K562 (cell line): ENCODE data around the gene AFDN. TPM values are rescaled to one million over a fixed set of nuclear protein-coding genes. Genes with fewer than 3 reads are reported as not detected.

Experiments
- ARNT ChIP-seq, 2 experiments: fragments of 450-650 bp; IDR thresholded peaks; 2 replicates each; pipeline ENCODE4 v1.6.1; 2016; ENCODE audit warnings: mild to moderate bottlenecking in 1 of 2
- CCNT2 ChIP-seq: IDR thresholded peaks from 2 replicates; pipeline ENCODE4 v1.6.1; 2011; ENCODE audit warnings: borderline replicate concordance, low read depth, mild to moderate bottlenecking, moderate library complexity, mixed read lengths, low read length; ENCODE audit not compliant: insufficient read length; ENCODE audit errors: extremely low read depth
- FOXK2 ChIP-seq, 2 experiments: fragments of 450-650 bp; IDR thresholded peaks in 1 of 2; conservative IDR thresholded peaks in 1 of 2; 2 replicates each; pipeline ENCODE4 v1.6.1; 2016; ENCODE audit warnings: low read depth in 2 of 2, mild to moderate bottlenecking in 1 of 2
- HDAC1 ChIP-seq, 2 experiments: fragments of 450-650 bp; IDR thresholded peaks; 2 replicates each; pipeline ENCODE4 v1.6.1; 2016 to 2017; ENCODE audit warnings: inconsistent platforms in 1 of 2, mild to moderate bottlenecking in 1 of 2, moderate library complexity in 1 of 2
- NBN ChIP-seq: fragments of 450-650 bp; IDR thresholded peaks from 2 replicates; pipeline ENCODE4 v1.6.1; 2016; ENCODE audit warnings: low read depth, mild to moderate bottlenecking
- PHB2 ChIP-seq: fragments of 450-650 bp; IDR thresholded peaks from 2 replicates; pipeline ENCODE4 v1.6.1; 2017; ENCODE audit warnings: low read depth
- POLR2AphosphoS5 ChIP-seq: IDR thresholded peaks from 2 replicates; pipeline ENCODE4 v1.6.1; 2011; ENCODE audit warnings: mild to moderate bottlenecking, low read depth, low read length, moderate library complexity; ENCODE audit not compliant: control insufficient read depth, insufficient read depth
- YBX1 ChIP-seq: fragments of 450-650 bp; IDR thresholded peaks from 2 replicates; pipeline ENCODE4 v1.7.1; 2016; ENCODE audit warnings: mild to moderate bottlenecking
- ZC3H8 ChIP-seq: fragments of 450-650 bp; IDR thresholded peaks from 2 replicates; pipeline ENCODE4 v1.6.1; 2017
- ZNF707 ChIP-seq: fragments of 250-450 bp; sonication (Bioruptor Pico); conservative IDR thresholded peaks from 2 replicates; pipeline ENCODE4 v1.8.0; 2022; ENCODE audit warnings: inconsistent platforms, mild to moderate bottlenecking, moderate library complexity
- ZNF766 ChIP-seq: fragments of 200-800 bp; sonication (Bioruptor generic); conservative IDR thresholded peaks from 2 replicates; pipeline ENCODE4 v1.6.1; 2016; ENCODE audit warnings: missing genetic modification characterization, missing compliant biosample characterization
- polyA plus RNA-seq, 8 experiments: library from polyadenylated mRNA; depleted of rRNA in 4 of 8; stranded (reverse) in 5 of 8; unstranded in 3 of 8; fragments of >200 nt; fragmentation: Nextera tagmentation in 2 of 8; fragmentation: Illumina TruSeq in 1 of 8; extraction: Ambion mirVana in 2 of 8; extraction: Trizol in 1 of 8; gene quantifications; 2 replicates each; pipeline versions ENCODE4 v1.2.1 to v1.2.3, GENCODE V29; 2011 to 2014; ENCODE audit warnings: inconsistent platforms in 1 of 8, missing spikeins in 1 of 8
- total RNA-seq, 7 experiments: library from RNA; depleted of rRNA in 6 of 7; stranded (reverse); fragments of >200 nt in 6 of 7; fragmentation: Illumina TruSeq in 2 of 7; extraction: Trizol in 2 of 7; gene quantifications; 2 replicates each; pipeline versions ENCODE4 v1.2.1 to v1.2.3, GENCODE V29; 2011 to 2021; ENCODE audit warnings: low replicate concordance in 1 of 7
- TF ChIP-seq, protein P1 (sequence below): sonication (generic); formaldehyde crosslinking; IDR thresholded peaks from 2 replicates; pipeline ENCODE4 v1.8.0; 2023; ENCODE audit warnings: mild to moderate bottlenecking, missing genetic modification reagents
- TF ChIP-seq, protein P2 (sequence below), 2 experiments: IDR thresholded peaks; 2 replicates each; pipeline ENCODE4 v1.6.1; 2012; ENCODE audit warnings: improper control_type of control experiment in 2 of 2, low read depth in 2 of 2, low read length in 2 of 2, borderline replicate concordance in 1 of 2
- TF ChIP-seq, protein P3 (sequence below): fragments of 450-650 bp; conservative IDR thresholded peaks from 2 replicates; pipeline ENCODE4 v1.6.1; 2016; ENCODE audit warnings: missing genetic modification characterization, low read depth, mild to moderate bottlenecking, missing compliant biosample characterization, moderate library complexity
- TF ChIP-seq, protein P4 (sequence below): sonication (generic); formaldehyde crosslinking; IDR thresholded peaks from 2 replicates; pipeline ENCODE4 v1.8.0; 2022; ENCODE audit warnings: missing genetic modification reagents, mild to moderate bottlenecking, borderline replicate concordance
- TF ChIP-seq, protein P5 (sequence below): fragments of 450-650 bp; IDR thresholded peaks from 2 replicates; pipeline ENCODE4 v1.6.1; 2016; ENCODE audit warnings: mild to moderate bottlenecking

The AFDN gene
- total and polyA plus RNA-seq, 9 of the 15 experiments (the other 6 are each of a cell fraction or from before 2014, with no cell fraction given) = 7.2 to 129 (median 105) TPM

DNA sequence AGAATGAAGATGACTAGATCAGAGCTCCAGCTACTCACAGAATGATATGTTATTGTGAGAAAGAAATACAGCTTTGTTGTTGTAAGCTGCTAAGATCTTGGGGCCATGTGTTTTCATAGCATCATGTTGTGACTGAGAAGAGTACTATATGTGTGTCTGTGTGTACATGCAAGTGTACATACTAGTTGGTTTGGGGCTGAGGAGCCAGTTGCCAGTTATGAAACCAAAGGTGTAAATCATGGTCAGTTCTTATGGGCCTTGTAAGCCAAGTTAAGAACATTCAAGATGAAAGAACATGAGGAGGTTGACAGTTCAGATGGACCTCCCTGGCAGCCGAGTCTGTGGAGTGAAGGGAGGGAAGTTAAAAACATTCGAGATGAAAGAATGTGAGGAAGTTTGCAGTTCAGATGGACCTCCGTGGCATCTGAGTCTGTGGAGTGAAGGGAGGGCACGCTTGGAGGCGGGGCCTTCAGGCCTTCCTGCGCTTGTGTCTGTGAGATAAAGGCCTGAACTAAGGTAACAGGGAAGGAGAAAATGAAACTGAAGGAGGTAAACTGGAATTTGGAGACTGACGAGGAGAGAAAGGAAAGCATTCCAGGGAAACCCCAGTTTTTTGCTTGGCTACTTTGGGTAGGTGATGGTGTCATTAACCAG is 13.9 kb downstream of the AFDN start (continued):
- TF ChIP-seq, protein P1, sequence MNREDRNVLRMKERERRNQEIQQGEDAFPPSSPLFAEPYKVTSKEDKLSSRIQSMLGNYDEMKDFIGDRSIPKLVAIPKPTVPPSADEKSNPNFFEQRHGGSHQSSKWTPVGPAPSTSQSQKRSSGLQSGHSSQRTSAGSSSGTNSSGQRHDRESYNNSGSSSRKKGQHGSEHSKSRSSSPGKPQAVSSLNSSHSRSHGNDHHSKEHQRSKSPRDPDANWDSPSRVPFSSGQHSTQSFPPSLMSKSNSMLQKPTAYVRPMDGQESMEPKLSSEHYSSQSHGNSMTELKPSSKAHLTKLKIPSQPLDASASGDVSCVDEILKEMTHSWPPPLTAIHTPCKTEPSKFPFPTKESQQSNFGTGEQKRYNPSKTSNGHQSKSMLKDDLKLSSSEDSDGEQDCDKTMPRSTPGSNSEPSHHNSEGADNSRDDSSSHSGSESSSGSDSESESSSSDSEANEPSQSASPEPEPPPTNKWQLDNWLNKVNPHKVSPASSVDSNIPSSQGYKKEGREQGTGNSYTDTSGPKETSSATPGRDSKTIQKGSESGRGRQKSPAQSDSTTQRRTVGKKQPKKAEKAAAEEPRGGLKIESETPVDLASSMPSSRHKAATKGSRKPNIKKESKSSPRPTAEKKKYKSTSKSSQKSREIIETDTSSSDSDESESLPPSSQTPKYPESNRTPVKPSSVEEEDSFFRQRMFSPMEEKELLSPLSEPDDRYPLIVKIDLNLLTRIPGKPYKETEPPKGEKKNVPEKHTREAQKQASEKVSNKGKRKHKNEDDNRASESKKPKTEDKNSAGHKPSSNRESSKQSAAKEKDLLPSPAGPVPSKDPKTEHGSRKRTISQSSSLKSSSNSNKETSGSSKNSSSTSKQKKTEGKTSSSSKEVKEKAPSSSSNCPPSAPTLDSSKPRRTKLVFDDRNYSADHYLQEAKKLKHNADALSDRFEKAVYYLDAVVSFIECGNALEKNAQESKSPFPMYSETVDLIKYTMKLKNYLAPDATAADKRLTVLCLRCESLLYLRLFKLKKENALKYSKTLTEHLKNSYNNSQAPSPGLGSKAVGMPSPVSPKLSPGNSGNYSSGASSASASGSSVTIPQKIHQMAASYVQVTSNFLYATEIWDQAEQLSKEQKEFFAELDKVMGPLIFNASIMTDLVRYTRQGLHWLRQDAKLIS (CRISPR knock-in tag) = 0 out of 2 replicates have a peak, but pooled peaks have one; percentile 26
- TF ChIP-seq ARNT (IDR thresholded peaks at IDR 0.05) = no peak
- TF ChIP-seq YBX1 = no peak
- TF ChIP-seq, protein P2, sequence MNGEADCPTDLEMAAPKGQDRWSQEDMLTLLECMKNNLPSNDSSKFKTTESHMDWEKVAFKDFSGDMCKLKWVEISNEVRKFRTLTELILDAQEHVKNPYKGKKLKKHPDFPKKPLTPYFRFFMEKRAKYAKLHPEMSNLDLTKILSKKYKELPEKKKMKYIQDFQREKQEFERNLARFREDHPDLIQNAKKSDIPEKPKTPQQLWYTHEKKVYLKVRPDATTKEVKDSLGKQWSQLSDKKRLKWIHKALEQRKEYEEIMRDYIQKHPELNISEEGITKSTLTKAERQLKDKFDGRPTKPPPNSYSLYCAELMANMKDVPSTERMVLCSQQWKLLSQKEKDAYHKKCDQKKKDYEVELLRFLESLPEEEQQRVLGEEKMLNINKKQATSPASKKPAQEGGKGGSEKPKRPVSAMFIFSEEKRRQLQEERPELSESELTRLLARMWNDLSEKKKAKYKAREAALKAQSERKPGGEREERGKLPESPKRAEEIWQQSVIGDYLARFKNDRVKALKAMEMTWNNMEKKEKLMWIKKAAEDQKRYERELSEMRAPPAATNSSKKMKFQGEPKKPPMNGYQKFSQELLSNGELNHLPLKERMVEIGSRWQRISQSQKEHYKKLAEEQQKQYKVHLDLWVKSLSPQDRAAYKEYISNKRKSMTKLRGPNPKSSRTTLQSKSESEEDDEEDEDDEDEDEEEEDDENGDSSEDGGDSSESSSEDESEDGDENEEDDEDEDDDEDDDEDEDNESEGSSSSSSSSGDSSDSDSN (IDR thresholded peaks at IDR 0.05; ENCODE audit: borderline replicate concordance in 1 of 2, low read depth in 2 of 2, low read length in 2 of 2) = peak in 1 of 2 experiments; percentile 67; a peak in 3 of 4 replicates
- peak; percentile 61 to 65; a peak in 3 of 4 replicates for TF ChIP-seq FOXK2 (conservative IDR thresholded peaks at IDR 0.05 in 1 of 2, IDR thresholded peaks at IDR 0.05 in 1 of 2; ENCODE audit: low read depth in 2 of 2)
- no peak for TF ChIP-seq ZNF766 (CRISPR knock-in tag)
- TF ChIP-seq, protein P3, sequence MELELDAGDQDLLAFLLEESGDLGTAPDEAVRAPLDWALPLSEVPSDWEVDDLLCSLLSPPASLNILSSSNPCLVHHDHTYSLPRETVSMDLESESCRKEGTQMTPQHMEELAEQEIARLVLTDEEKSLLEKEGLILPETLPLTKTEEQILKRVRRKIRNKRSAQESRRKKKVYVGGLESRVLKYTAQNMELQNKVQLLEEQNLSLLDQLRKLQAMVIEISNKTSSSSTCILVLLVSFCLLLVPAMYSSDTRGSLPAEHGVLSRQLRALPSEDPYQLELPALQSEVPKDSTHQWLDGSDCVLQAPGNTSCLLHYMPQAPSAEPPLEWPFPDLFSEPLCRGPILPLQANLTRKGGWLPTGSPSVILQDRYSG (tag) = no peak
- TF ChIP-seq HDAC1 (IDR thresholded peaks at IDR 0.05) = 0 out of 4 replicates have a peak, but pooled peaks of 1 of the 2 experiments have one; percentile 37
- TF ChIP-seq, protein P4, sequence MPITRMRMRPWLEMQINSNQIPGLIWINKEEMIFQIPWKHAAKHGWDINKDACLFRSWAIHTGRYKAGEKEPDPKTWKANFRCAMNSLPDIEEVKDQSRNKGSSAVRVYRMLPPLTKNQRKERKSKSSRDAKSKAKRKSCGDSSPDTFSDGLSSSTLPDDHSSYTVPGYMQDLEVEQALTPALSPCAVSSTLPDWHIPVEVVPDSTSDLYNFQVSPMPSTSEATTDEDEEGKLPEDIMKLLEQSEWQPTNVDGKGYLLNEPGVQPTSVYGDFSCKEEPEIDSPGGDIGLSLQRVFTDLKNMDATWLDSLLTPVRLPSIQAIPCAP (CRISPR knock-in tag) = no peak
- TF ChIP-seq ZNF707 (CRISPR knock-in tag) = no peak
- TF ChIP-seq, protein P5, sequence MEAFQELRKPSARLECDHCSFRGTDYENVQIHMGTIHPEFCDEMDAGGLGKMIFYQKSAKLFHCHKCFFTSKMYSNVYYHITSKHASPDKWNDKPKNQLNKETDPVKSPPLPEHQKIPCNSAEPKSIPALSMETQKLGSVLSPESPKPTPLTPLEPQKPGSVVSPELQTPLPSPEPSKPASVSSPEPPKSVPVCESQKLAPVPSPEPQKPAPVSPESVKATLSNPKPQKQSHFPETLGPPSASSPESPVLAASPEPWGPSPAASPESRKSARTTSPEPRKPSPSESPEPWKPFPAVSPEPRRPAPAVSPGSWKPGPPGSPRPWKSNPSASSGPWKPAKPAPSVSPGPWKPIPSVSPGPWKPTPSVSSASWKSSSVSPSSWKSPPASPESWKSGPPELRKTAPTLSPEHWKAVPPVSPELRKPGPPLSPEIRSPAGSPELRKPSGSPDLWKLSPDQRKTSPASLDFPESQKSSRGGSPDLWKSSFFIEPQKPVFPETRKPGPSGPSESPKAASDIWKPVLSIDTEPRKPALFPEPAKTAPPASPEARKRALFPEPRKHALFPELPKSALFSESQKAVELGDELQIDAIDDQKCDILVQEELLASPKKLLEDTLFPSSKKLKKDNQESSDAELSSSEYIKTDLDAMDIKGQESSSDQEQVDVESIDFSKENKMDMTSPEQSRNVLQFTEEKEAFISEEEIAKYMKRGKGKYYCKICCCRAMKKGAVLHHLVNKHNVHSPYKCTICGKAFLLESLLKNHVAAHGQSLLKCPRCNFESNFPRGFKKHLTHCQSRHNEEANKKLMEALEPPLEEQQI = no peak
- TF ChIP-seq PHB2 = 0 out of 2 replicates have a peak, but pooled peaks have one; percentile 19
- no peak for TF ChIP-seq NBN
- TF ChIP-seq CCNT2 = no peak
- no peak for TF ChIP-seq POLR2AphosphoS5
- no peak for TF ChIP-seq ZC3H8
